K562 (cell line): ENCODE measurements around the gene LIMD2. TPM values are rescaled to one million over a fixed set of nuclear protein-coding genes. Genes with fewer than 3 reads are reported as not detected.

Experiments used
- ATAC-seq: fragments of 200-7000 bp; cut with Tn5 transposase; 3 replicates; pipeline ENCODE4 v1.9.1; 2020; ENCODE audit warnings: moderate library complexity
- BruUV-seq: library from RNA; stranded (reverse); fragments of 400-500 nt; replicated peaks from 2 replicates; lab custom pipeline; 2021; lab: Mats Ljungman, UMichigan
- CTCF ChIA-PET: fragments of 300-600 bp; formaldehyde crosslinking; extraction: SDS; loops from one replicate; lab custom pipeline; 2021; ENCODE audit warnings: low intra/inter-chr PET ratio; lab: Yijun Ruan, JAX
- POLR2A ChIA-PET: fragments of 300-600, 350-650 bp; sonication (Branson Sonifier 250); formaldehyde crosslinking; extraction: SDS; loops from one replicate; lab custom pipeline; 2021; ENCODE audit warnings: antibody characterized with exemption, inconsistent platforms; lab: Yijun Ruan, JAX
- DNase-seq, 4 experiments: peaks; one replicate each; pipeline versions ENCODE4 v3.0.0 to v3.0.0-alpha.2; 2011 to 2018; ENCODE audit warnings: low spot score in 3 of 4, mixed read lengths in 3 of 4; ENCODE audit errors: extremely low read depth in 1 of 4
- FAIRE-seq: peaks from 2 replicates; lab custom pipeline; 2011; peaks lifted over from hg19 to GRCh38; lab: Jason Lieb, UNC
- H2AFZ ChIP-seq: 2 replicates; pipeline ENCODE4 v1.6.0; 2011; ENCODE audit warnings: low read depth, low read length, control low read depth, inconsistent platforms
- H3K27ac ChIP-seq: fragments of 200-600 bp; 3 replicates; pipeline ENCODE4 v1.8.0; 2011; ENCODE audit warnings: low read depth, mild to moderate bottlenecking, control low read depth, inconsistent platforms, low read length, moderate library complexity, mixed read lengths; ENCODE audit errors: extremely low read depth
- H3K27me3 ChIP-seq, 2 experiments: fragments of 300-600 bp in 1 of 2; 2 replicates in 1 of 2; 3 replicates in 1 of 2; pipeline versions ENCODE4 v1.6.0 to v1.8.0; 2011; ENCODE audit warnings: inconsistent platforms in 2 of 2, low read length in 2 of 2, mild to moderate bottlenecking in 1 of 2, mixed read lengths in 1 of 2, moderate library complexity in 1 of 2; ENCODE audit not compliant: control insufficient read depth in 2 of 2, insufficient read depth in 2 of 2
- H3K36me3 ChIP-seq: fragments of 300-600 bp; 3 replicates; pipeline ENCODE4 v1.8.0; 2011; ENCODE audit warnings: mild to moderate bottlenecking, low read length, inconsistent platforms; ENCODE audit not compliant: control insufficient read depth, insufficient read depth
- H3K4me1 ChIP-seq, 2 experiments: fragments of 200-600 bp in 1 of 2; replicated peaks in 1 of 2; 2 replicates in 1 of 2; 3 replicates in 1 of 2; pipeline versions ENCODE4 v1.5.1 to v1.8.0; 2011; ENCODE audit warnings: inconsistent platforms in 2 of 2, low read length in 2 of 2, mild to moderate bottlenecking in 1 of 2, mixed read lengths in 1 of 2, moderate library complexity in 1 of 2; ENCODE audit not compliant: control insufficient read depth in 2 of 2, insufficient read depth in 2 of 2
- H3K4me2 ChIP-seq: 2 replicates; pipeline ENCODE4 v1.6.1; 2011; ENCODE audit warnings: low read length, control low read depth, inconsistent platforms, mixed read lengths; ENCODE audit not compliant: insufficient read depth
- H3K4me3 ChIP-seq: fragments of 200-600 bp; sonication (generic), shearing (Covaris generic); 2 replicates; pipeline ENCODE4 v1.5.1; 2016; ENCODE audit warnings: control low read depth, inconsistent platforms
- H3K79me2 ChIP-seq: fragments of 200-600 bp; 3 replicates; pipeline ENCODE4 v1.8.0; 2011; ENCODE audit warnings: low read length, inconsistent platforms; ENCODE audit not compliant: control insufficient read depth, insufficient read depth
- H3K9ac ChIP-seq, 2 experiments: 2 replicates each; pipeline versions ENCODE4 v1.6.0 to v1.6.1; 2011; ENCODE audit warnings: low read depth in 2 of 2, low read length in 2 of 2, control low read depth in 1 of 2, inconsistent platforms in 1 of 2, mild to moderate bottlenecking in 1 of 2, mixed read lengths in 1 of 2; ENCODE audit not compliant: insufficient read depth in 1 of 2
- H3K9me1 ChIP-seq: one replicate; pipeline ENCODE4 v1.6.0; 2011; ENCODE audit warnings: inconsistent platforms, mild to moderate bottlenecking, low read length, moderate library complexity; ENCODE audit not compliant: control insufficient read depth, insufficient read depth
- H3K9me3 ChIP-seq: replicated peaks from 2 replicates; pipeline ENCODE4 v1.5.1; 2011; ENCODE audit warnings: low read depth, low read length, inconsistent platforms; ENCODE audit not compliant: control insufficient read depth, insufficient read depth
- H4K20me1 ChIP-seq: replicated peaks from 2 replicates; pipeline ENCODE4 v1.6.1; 2011; ENCODE audit warnings: low read length, inconsistent platforms, mixed read lengths; ENCODE audit not compliant: control insufficient read depth, insufficient read depth
- ARID3A ChIP-seq: IDR thresholded peaks from 2 replicates; pipeline ENCODE4 v1.6.1; 2012; ENCODE audit warnings: low read depth, low read length, improper control_type of control experiment, borderline replicate concordance
- ARID3B ChIP-seq: fragments of 250-450 bp; sonication (Bioruptor Pico); IDR thresholded peaks from 2 replicates; pipeline ENCODE4 v1.4.0; 2020; ENCODE audit warnings: borderline replicate concordance
- E2F3 ChIP-seq: fragments of 250-450 bp; sonication (Bioruptor Pico); IDR thresholded peaks from 2 replicates; pipeline ENCODE4 v1.4.0; 2020; ENCODE audit warnings: mild to moderate bottlenecking
- EP300 ChIP-seq: IDR thresholded peaks from 2 replicates; pipeline ENCODE4 v1.6.1; 2012; ENCODE audit warnings: low read length, improper control_type of control experiment
- ETV5 ChIP-seq: sonication (generic); formaldehyde crosslinking; IDR thresholded peaks from 2 replicates; pipeline ENCODE4 v1.4.0; 2020; ENCODE audit warnings: low read depth, mild to moderate bottlenecking, missing genetic modification reagents
- GMEB1 ChIP-seq: fragments of 250-450 bp; sonication (Bioruptor Pico); IDR thresholded peaks from 2 replicates; pipeline ENCODE4 v1.4.0; 2020; ENCODE audit warnings: mild to moderate bottlenecking
- HDAC1 ChIP-seq, 2 experiments: fragments of 450-650 bp; IDR thresholded peaks; 2 replicates each; pipeline ENCODE4 v1.6.1; 2016 to 2017; ENCODE audit warnings: inconsistent platforms in 1 of 2, mild to moderate bottlenecking in 1 of 2, moderate library complexity in 1 of 2
- HMGN3 ChIP-seq: IDR thresholded peaks from 2 replicates; pipeline ENCODE4 v1.6.1; 2011; ENCODE audit warnings: borderline replicate concordance, low read depth, mild to moderate bottlenecking, mixed read lengths, low read length; ENCODE audit not compliant: insufficient read length; ENCODE audit errors: extremely low read depth
- MAFK ChIP-seq: IDR thresholded peaks from 2 replicates; pipeline ENCODE4 v1.6.1; 2011; ENCODE audit warnings: low read length, improper control_type of control experiment
- MTA1 ChIP-seq: fragments of 450-650 bp; IDR thresholded peaks from 2 replicates; pipeline ENCODE4 v1.6.1; 2017; ENCODE audit warnings: borderline replicate concordance
- MXI1 ChIP-seq: IDR thresholded peaks from 2 replicates; pipeline ENCODE4 v1.6.1; 2011; ENCODE audit warnings: low read depth, mild to moderate bottlenecking, improper control_type of control experiment, low read length
- SAFB2 ChIP-seq: fragments of 200-400 bp; formaldehyde crosslinking; IDR thresholded peaks from 2 replicates; pipeline ENCODE4 v1.6.1; 2018; ENCODE audit warnings: borderline replicate concordance, low read length, low read depth, moderate library complexity; ENCODE audit not compliant: severe bottlenecking
- ZBTB34 ChIP-seq: fragments of 250-450 bp; sonication (Bioruptor Pico); IDR thresholded peaks from 2 replicates; pipeline ENCODE4 v1.8.0; 2021; ENCODE audit warnings: mild to moderate bottlenecking, moderate library complexity
- ZNF134 ChIP-seq: fragments of 250-450 bp; sonication (Bioruptor Pico); conservative IDR thresholded peaks from 2 replicates; pipeline ENCODE4 v1.4.0; 2020
- ZNF785 ChIP-seq: fragments of 250-450 bp; sonication (Bioruptor Pico); IDR thresholded peaks from 2 replicates; pipeline ENCODE4 v1.4.0; 2020; ENCODE audit warnings: mild to moderate bottlenecking
- WGBS: fragments of 100-300 bp; shearing (Covaris generic); methylation state at CpG from one replicate; pipeline ENCODE4 v1.1.6; 2016; ENCODE audit warnings: low coverage, mixed read lengths; ENCODE audit not compliant: insufficient coverage; ENCODE audit errors: missing lambda C conversion rate; 5-methylcytosine and 5-hydroxymethylcytosine counted together
- in situ Hi-C: fragments of 300-500 bp; cut with MboI; formaldehyde crosslinking; loops from 4 replicates; pipeline ENCODE4 v1.15.0; 2018; ENCODE audit warnings: inconsistent platforms, mixed read lengths
- intact Hi-C: fragments of 100-400 bp; cut with micrococcal nuclease; formaldehyde crosslinking; loops from 2 replicates; pipeline ENCODE4 v1.14.2; 2022
- polyA plus RNA-seq, 8 experiments: library from polyadenylated mRNA; depleted of rRNA in 4 of 8; stranded (reverse) in 5 of 8; unstranded in 3 of 8; fragments of >200 nt; fragmentation: Nextera tagmentation in 2 of 8; fragmentation: Illumina TruSeq in 1 of 8; extraction: Ambion mirVana in 2 of 8; extraction: Trizol in 1 of 8; gene quantifications; 2 replicates each; pipeline versions ENCODE4 v1.2.1 to v1.2.3, GENCODE V29; 2011 to 2014; ENCODE audit warnings: inconsistent platforms in 1 of 8, missing spikeins in 1 of 8
- total RNA-seq, 7 experiments: library from RNA; depleted of rRNA in 6 of 7; stranded (reverse); fragments of >200 nt in 6 of 7; fragmentation: Illumina TruSeq in 2 of 7; extraction: Trizol in 2 of 7; gene quantifications; 2 replicates each; pipeline versions ENCODE4 v1.2.1 to v1.2.3, GENCODE V29; 2011 to 2021; ENCODE audit warnings: low replicate concordance in 1 of 7

The LIMD2 gene
- total and polyA plus RNA-seq, 9 of the 15 experiments (the other 6 are each of a cell fraction or from before 2014, with no cell fraction given) = 0.07 to 11.2 (median 2.8) TPM

GRCh38 chr17:63707151-63707550 is 7.2 kb upstream of the LIMD2 start:
- no peak for TF ChIP-seq ARID3B
- TF ChIP-seq HMGN3 = no peak
- TF ChIP-seq ETV5 (CRISPR knock-in tag) = no peak
- no peak for TF ChIP-seq EP300
- TF ChIP-seq GMEB1 (CRISPR knock-in tag) = no peak
- TF ChIP-seq MXI1 = no peak
- TF ChIP-seq MAFK = no peak
- no peak for TF ChIP-seq ZBTB34 (CRISPR knock-in tag)
- no peak for TF ChIP-seq SAFB2
- TF ChIP-seq ARID3A = no peak
- no peak for TF ChIP-seq ZNF785
- TF ChIP-seq ZNF134 (CRISPR knock-in tag) = no peak
- no peak for TF ChIP-seq MTA1
- TF ChIP-seq HDAC1 (IDR thresholded peaks at IDR 0.05) = no peak
- no peak for TF ChIP-seq E2F3
- 81% methylated on average over 11 of the region's 11 CpGs for WGBS
- peaks cover 34% of the 10 kb centered on the region; the same call in 2 of the 3 replicates for H3K36me3 ChIP-seq
- intact Hi-C loops (no loop called here), in situ Hi-C loops (no loop called here)
- DNase-seq (no peak), ATAC-seq (no peak), FAIRE-seq (no peak)
- no peak overlapping the region for H3K4me3 ChIP-seq
- H3K4me1 ChIP-seq = no peaks in the 10 kb centered on the region; a peak in 1 of 5 replicates
- H4K20me1 ChIP-seq = no peaks in the 10 kb centered on the region; the same call in 1 of the 2 replicates
- H3K27me3 ChIP-seq = no peaks in the 10 kb centered on the region
- no peaks in the 10 kb centered on the region for H3K9me3 ChIP-seq
- POLR2A ChIA-PET = interaction anchor here (0.6 kb wide), 2 partner anchors 41 to 151 kb away, joined by 3 to 5 read pairs; no protein-coding TSS in a partner anchor
- H3K4me2 ChIP-seq = no peak overlapping the region
- no peak overlapping the region for H3K27ac ChIP-seq
- H3K9ac ChIP-seq = no peak overlapping the region
- no peak overlapping the region for H2AFZ ChIP-seq
- CTCF ChIA-PET = no interaction called here
- H3K9me1 ChIP-seq = no peaks in the 10 kb centered on the region
- BruUV-seq = no TSS peak
- no peaks in the 10 kb centered on the region for H3K79me2 ChIP-seq
